Muscle layer of colon (tissue), 2 donors: ENCODE results near the gene STK17B.

Experiments used
- H3K27ac ChIP-seq: one replicate; pipeline ENCODE4 v1.7.0; 2013; ENCODE audit warnings: low read depth, mild to moderate bottlenecking, low read length, moderate library complexity
- H3K27me3 ChIP-seq, 2 donors: one replicate each; pipeline ENCODE4 v1.7.0; 2013; ENCODE audit warnings: low read length in 2 of 2, mild to moderate bottlenecking in 2 of 2; ENCODE audit not compliant: insufficient read depth in 2 of 2, control insufficient read depth in 1 of 2
- H3K36me3 ChIP-seq: one replicate; pipeline ENCODE4 v1.7.0; 2013; ENCODE audit warnings: mild to moderate bottlenecking, low read length; ENCODE audit not compliant: insufficient read depth
- H3K4me1 ChIP-seq: one replicate; pipeline ENCODE4 v1.7.0; 2013; ENCODE audit warnings: mild to moderate bottlenecking, low read length; ENCODE audit not compliant: insufficient read depth
- H3K4me3 ChIP-seq, 2 donors: one replicate each; pipeline ENCODE4 v1.7.0; 2013; ENCODE audit warnings: low read length in 2 of 2, low read depth in 1 of 2, mild to moderate bottlenecking in 1 of 2, moderate library complexity in 1 of 2
- H3K9ac ChIP-seq: one replicate; pipeline ENCODE4 v1.7.0; 2013; ENCODE audit warnings: low read length
- H3K9me3 ChIP-seq: one replicate; pipeline ENCODE4 v1.7.0; 2013; ENCODE audit warnings: mild to moderate bottlenecking, low read length
- donor health status: abdominal sarcoma.
- donor health status: Adenocarcinoma of cecum.

The STK17B gene

GRCh38 chr2:196171248-196171871, at the start of gene STK17B:
Gene STK17B, minus strand, starts transcription at chr2:196171578. Its CDS starts 8,195 bp downstream, at chr2:196163383.
- no peaks in the 10 kb centered on the region for H3K9me3 ChIP-seq

DNA sequence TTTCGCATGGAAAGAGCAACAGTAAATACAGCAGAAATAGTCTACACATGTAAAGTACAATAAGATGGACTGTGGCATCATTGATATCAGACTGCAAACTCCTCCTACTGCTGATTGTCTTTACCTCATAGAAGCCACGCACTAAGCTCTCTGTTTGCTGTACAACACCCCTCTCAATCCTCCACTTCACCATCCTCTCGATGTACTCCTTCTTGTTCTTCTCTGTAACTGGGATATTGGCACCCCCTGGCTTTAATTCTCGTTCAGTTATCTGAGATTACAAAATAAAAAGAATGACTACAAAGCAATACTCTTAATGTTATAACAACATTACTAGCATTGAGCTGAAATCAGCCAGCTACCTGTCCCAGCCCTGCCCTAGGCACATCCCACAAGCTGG, 49.3 kb upstream of the STK17B start:
- H3K4me3 ChIP-seq: no peak overlapping the region
- H3K4me1 ChIP-seq: no peaks in the 10 kb centered on the region
- no peaks in the 10 kb centered on the region for H3K9me3 ChIP-seq

More at GRCh38 chr2:196171248-196171871, at the start of gene STK17B:
- peak within 1 kb of the TSS; percentile 61 for H3K27ac ChIP-seq
- peak within 1 kb of the TSS; percentile 37 for H3K9ac ChIP-seq
- H3K36me3 ChIP-seq: no peaks in the 10 kb centered on the region
- no peaks in the 10 kb centered on the region for H3K27me3 ChIP-seq
- H3K4me1 ChIP-seq: peaks cover 6% of the 10 kb centered on the region
- H3K4me3 ChIP-seq: peak within 1 kb of the TSS; percentile 75 to 76

GRCh38 chr2:196219671-196220070, 48.3 kb upstream of the STK17B start:
- Histone ChIP-seq H3K9me3 (no peaks in the 10 kb centered on the region), H3K9ac (no peak overlapping the region), H3K27ac (no peak overlapping the region), H3K4me3 (no peak overlapping the region), H3K27me3 (no peaks in the 10 kb centered on the region), H3K4me1 (no peaks in the 10 kb centered on the region), H3K36me3 (no peaks in the 10 kb centered on the region)

More for the DNA sequence above, 49.3 kb upstream of the STK17B start:
- no peaks in the 10 kb centered on the region for H3K36me3 ChIP-seq
- no peak overlapping the region for H3K9ac ChIP-seq
- H3K27ac ChIP-seq: no peak overlapping the region
- H3K27me3 ChIP-seq: no peaks in the 10 kb centered on the region

DNA sequence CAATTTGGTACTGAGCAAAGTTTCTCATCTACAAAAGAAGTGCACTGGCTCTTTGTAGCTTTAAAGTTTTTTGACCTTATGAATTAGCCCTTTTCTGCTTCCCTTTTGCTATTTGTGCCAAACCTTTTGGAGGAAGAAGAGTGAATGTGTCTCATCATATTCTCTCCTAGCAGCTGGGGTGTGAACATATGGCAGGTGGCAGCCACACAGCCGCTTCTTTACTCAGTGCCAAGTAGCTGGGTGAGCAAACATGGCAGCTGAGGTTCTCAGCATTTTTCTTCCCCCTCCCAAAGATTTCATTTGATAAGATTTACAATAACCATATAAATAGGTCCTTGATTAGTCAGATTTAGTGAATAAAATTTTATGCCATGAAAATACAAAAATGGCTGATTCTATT, 46.7 kb upstream of the STK17B start:
- Histone ChIP-seq H3K4me1 (no peaks in the 10 kb centered on the region), H3K27me3 (no peaks in the 10 kb centered on the region), H3K9me3 (no peaks in the 10 kb centered on the region), H3K36me3 (no peaks in the 10 kb centered on the region), H3K4me3 (no peak overlapping the region), H3K27ac (no peak overlapping the region), H3K9ac (no peak overlapping the region)

- Histone ChIP-seq H3K27ac (no peak overlapping the region), H3K36me3 (no peaks in the 10 kb centered on the region), H3K9me3 (no peaks in the 10 kb centered on the region), H3K9ac (no peak overlapping the region), H3K4me1 (no peaks in the 10 kb centered on the region), H3K27me3 (no peaks in the 10 kb centered on the region), H3K4me3 (no peak overlapping the region)
Observed at GRCh38 chr2:196217116-196217515, 45.7 kb upstream of the STK17B start.

DNA sequence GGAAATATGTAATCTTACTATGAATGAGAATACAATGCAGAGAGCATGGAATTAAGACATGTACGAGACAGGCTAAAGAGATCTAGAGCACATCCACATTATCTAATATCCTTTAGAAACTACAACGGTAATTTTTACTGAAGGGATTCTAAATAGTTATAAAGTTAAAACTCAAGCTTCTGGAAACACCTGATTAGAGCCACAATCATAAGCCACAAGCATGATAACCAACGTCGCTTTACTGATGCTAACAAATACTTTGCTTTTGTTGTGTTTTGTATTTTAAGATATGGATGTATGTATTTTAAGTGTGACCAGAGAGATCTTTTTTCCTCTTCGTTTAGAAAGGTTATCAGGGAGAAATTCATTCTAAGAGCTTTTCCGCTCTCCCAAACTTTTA, 44.0 kb upstream of the STK17B start:
- Histone ChIP-seq H3K9me3 (no peaks in the 10 kb centered on the region), H3K27me3 (no peaks in the 10 kb centered on the region), H3K36me3 (no peaks in the 10 kb centered on the region), H3K4me1 (no peaks in the 10 kb centered on the region), H3K27ac (no peak overlapping the region), H3K4me3 (no peak overlapping the region), H3K9ac (no peak overlapping the region)

- H3K9me3 ChIP-seq: no peaks in the 10 kb centered on the region
- no peak overlapping the region for H3K27ac ChIP-seq
- no peak overlapping the region for H3K9ac ChIP-seq
- H3K27me3 ChIP-seq: no peaks in the 10 kb centered on the region
- no peak overlapping the region for H3K4me3 ChIP-seq
- no peaks in the 10 kb centered on the region for H3K36me3 ChIP-seq
- no peaks in the 10 kb centered on the region for H3K4me1 ChIP-seq
Observed at GRCh38 chr2:196214156-196214555, 42.8 kb upstream of the STK17B start.

DNA sequence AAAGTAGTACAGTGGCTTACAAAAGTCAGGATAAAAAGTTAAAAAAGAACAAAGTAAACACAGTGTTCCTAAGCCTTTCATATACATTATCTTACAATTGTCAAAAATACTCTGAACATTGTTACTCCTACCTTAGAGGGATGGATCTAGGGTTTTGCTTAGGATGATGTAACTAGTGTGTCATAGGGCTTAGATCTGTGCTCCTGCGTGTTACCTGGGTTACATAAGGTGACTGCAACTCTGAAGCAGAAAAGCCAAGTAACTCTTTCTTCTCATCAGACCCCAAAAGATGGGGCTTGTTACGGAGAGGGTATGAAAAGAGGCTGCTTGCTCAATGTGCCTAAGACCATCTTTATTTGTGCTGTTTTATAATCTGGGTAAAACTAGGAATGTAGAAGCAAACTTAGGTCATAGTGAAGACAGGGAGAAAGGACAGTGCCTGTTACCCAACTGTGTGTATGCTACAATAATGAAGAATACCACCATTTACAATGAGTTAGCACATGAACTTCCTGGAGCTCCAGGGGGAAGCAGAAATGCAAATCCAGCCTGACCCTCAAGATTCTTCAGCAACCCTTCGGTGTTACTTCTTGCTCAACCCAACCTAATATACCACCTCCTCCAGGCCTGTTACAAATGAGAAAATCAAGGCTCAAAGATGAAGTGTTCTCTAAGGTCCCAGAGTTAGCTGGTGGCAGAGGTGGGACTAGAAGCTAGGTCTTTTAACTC, 42.0 kb upstream of the STK17B start:
- Histone ChIP-seq H3K27ac (no peak overlapping the region), H3K4me3 (no peak overlapping the region), H3K9ac (no peak overlapping the region), H3K27me3 (no peaks in the 10 kb centered on the region), H3K4me1 (no peaks in the 10 kb centered on the region), H3K36me3 (no peaks in the 10 kb centered on the region), H3K9me3 (no peaks in the 10 kb centered on the region)

DNA sequence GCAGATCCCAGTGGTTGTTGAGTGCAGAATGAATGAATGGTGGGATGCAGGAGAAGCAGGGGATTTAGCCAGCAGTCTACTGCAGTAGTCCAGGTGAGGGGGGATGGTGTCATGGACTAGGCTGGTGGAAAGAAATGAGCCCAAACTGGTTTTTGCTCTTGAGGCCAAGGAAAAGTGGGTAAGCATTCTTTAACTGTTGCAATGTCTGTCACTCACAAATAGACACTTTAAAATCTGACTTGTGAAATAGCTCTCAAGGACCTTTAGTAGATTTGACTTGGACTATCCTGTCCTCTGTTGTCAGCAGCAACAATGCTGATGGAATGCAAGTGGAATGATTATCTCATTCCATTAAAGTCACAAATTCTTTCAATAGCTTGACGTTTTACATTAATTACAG, 37.5 kb upstream of the STK17B start:
- Histone ChIP-seq H3K9ac (no peak overlapping the region), H3K4me1 (no peaks in the 10 kb centered on the region), H3K27ac (no peak overlapping the region), H3K36me3 (no peaks in the 10 kb centered on the region), H3K4me3 (no peak overlapping the region), H3K9me3 (no peaks in the 10 kb centered on the region), H3K27me3 (no peaks in the 10 kb centered on the region)

- no peak overlapping the region for H3K4me3 ChIP-seq
- H3K9me3 ChIP-seq: no peaks in the 10 kb centered on the region
- H3K9ac ChIP-seq: no peak overlapping the region
- H3K36me3 ChIP-seq: no peaks in the 10 kb centered on the region
- H3K27ac ChIP-seq: no peak overlapping the region
- H3K4me1 ChIP-seq: no peaks in the 10 kb centered on the region
- H3K27me3 ChIP-seq: no peaks in the 10 kb centered on the region
Observed at GRCh38 chr2:196206804-196207203, 35.4 kb upstream of the STK17B start.

DNA sequence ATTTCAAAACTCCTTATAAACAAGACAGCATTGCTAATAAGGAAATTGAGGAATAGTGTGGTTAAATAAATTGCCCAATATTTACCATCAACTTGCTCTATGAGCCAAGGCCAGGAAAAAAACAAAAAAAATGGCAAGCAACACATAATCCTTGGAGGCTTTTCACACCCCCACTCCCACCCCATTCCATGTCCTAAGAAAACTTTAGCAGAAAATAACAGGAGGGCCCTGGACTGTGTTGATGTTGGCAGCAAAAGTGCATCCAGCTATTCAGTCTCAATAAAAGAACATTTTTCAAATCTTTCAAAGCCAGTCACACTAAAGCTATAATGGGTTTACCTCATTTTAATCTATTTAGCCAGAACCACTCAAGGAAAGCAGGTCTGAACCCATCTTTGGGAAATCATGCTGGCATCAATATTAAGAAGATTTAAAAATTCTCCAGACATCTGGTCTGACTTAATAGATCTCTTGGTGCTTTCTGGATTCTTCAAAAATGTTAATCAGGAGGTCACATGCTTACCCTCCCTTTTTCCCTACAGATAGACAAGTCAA, 34.6 kb upstream of the STK17B start:
- no peaks in the 10 kb centered on the region for H3K36me3 ChIP-seq
- no peaks in the 10 kb centered on the region for H3K9me3 ChIP-seq
- no peak overlapping the region for H3K4me3 ChIP-seq
- H3K27ac ChIP-seq: no peak overlapping the region
- H3K27me3 ChIP-seq: no peaks in the 10 kb centered on the region
- H3K4me1 ChIP-seq: no peaks in the 10 kb centered on the region
- no peak overlapping the region for H3K9ac ChIP-seq
